SK-N-SH treated with all-trans-retinoic acid at 6 μM for 48 hours (cell line): ENCODE results near the gene XBP1.

ENCODE experiments used
- ATAC-seq: fragments of 200-7000 bp; cut with Tn5 transposase; 3 replicates; pipeline ENCODE4 v1.9.1; 2020; ENCODE audit warnings: mild to moderate bottlenecking, moderate library complexity
- ARNTL ChIP-seq: fragments of 450-650 bp; formaldehyde crosslinking; IDR thresholded peaks from 2 replicates; pipeline ENCODE4 v1.5.0; 2020; ENCODE audit warnings: low read depth, mild to moderate bottlenecking, moderate library complexity, borderline replicate concordance
- BACH2 ChIP-seq: fragments of 250-450 bp; sonication (Bioruptor Pico); IDR thresholded peaks from 2 replicates; pipeline ENCODE4 v1.9.0; 2021; ENCODE audit warnings: mild to moderate bottlenecking, borderline replicate concordance
- CSDC2 ChIP-seq: fragments of 250-450 bp; sonication (Bioruptor Pico); IDR thresholded peaks from 2 replicates; pipeline ENCODE4 v1.5.0; 2020; ENCODE audit warnings: mild to moderate bottlenecking, moderate library complexity
- ESRRG ChIP-seq: fragments of 250-450 bp; sonication (Bioruptor Pico); IDR thresholded peaks from 2 replicates; pipeline ENCODE4 v1.6.1; 2021; ENCODE audit warnings: mild to moderate bottlenecking
- GLIS3 ChIP-seq: fragments of 250-450 bp; sonication (Bioruptor Pico); IDR thresholded peaks from 2 replicates; pipeline ENCODE4 v1.5.0; 2020; ENCODE audit warnings: mild to moderate bottlenecking, moderate library complexity
- ISL1 ChIP-seq: fragments of 250-450 bp; sonication (Bioruptor Pico); IDR thresholded peaks from 2 replicates; pipeline ENCODE4 v2.1.2; 2022; ENCODE audit warnings: mild to moderate bottlenecking, moderate library complexity
- OSR1 ChIP-seq: fragments of 250-450 bp; sonication (Bioruptor Pico); IDR thresholded peaks from 2 replicates; pipeline ENCODE4 v1.8.0; 2022; ENCODE audit warnings: moderate library complexity, mild to moderate bottlenecking, inconsistent platforms
- PPARA ChIP-seq: fragments of 250-450 bp; sonication (Bioruptor Pico); IDR thresholded peaks from 2 replicates; pipeline ENCODE4 v1.5.0; 2020; ENCODE audit warnings: mild to moderate bottlenecking, borderline replicate concordance
- RARB ChIP-seq: fragments of 250-450 bp; sonication (Bioruptor Pico); IDR thresholded peaks from 2 replicates; pipeline ENCODE4 v1.8.0; 2021; ENCODE audit warnings: mild to moderate bottlenecking, moderate library complexity
- TCF4 ChIP-seq: fragments of 250-450 bp; sonication (Bioruptor Pico); IDR thresholded peaks from 2 replicates; pipeline ENCODE4 v1.8.0; 2021; ENCODE audit warnings: mild to moderate bottlenecking, moderate library complexity, borderline replicate concordance
- TOX ChIP-seq: fragments of 250-450 bp; sonication (Bioruptor Pico); IDR thresholded peaks from 2 replicates; pipeline ENCODE4 v1.8.0; 2021; ENCODE audit warnings: mild to moderate bottlenecking, moderate library complexity, borderline replicate concordance
- ZC3H10 ChIP-seq: fragments of 250-450 bp; sonication (Bioruptor Pico); IDR thresholded peaks from 2 replicates; pipeline ENCODE4 v1.5.1; 2021; ENCODE audit warnings: mild to moderate bottlenecking, moderate library complexity
- ZFP3 ChIP-seq: fragments of 250-450 bp; sonication (Bioruptor Pico); IDR thresholded peaks from 2 replicates; pipeline ENCODE4 v1.5.0; 2020; ENCODE audit warnings: mild to moderate bottlenecking, moderate library complexity
- ZNF565 ChIP-seq: fragments of 450-650 bp; formaldehyde crosslinking; conservative IDR thresholded peaks from 2 replicates; pipeline ENCODE4 v1.5.0; 2020; ENCODE audit warnings: low read depth, mild to moderate bottlenecking, moderate library complexity
- ZNF70 ChIP-seq: fragments of 450-650 bp; formaldehyde crosslinking; IDR thresholded peaks from 2 replicates; pipeline ENCODE4 v1.5.0; 2020; ENCODE audit warnings: mild to moderate bottlenecking, moderate library complexity
- ZNF8 ChIP-seq: fragments of 450-650 bp; formaldehyde crosslinking; IDR thresholded peaks from 2 replicates; pipeline ENCODE4 v1.5.0; 2020; ENCODE audit warnings: mild to moderate bottlenecking, moderate library complexity
- TF ChIP-seq, protein P1 (sequence below): fragments of 250-450 bp; sonication (Bioruptor Pico); IDR thresholded peaks from 2 replicates; pipeline ENCODE4 v1.5.0; 2020; ENCODE audit warnings: mild to moderate bottlenecking, moderate library complexity
- TF ChIP-seq, protein P2 (sequence below): fragments of 250-450 bp; sonication (Bioruptor Pico); IDR thresholded peaks from 2 replicates; pipeline ENCODE4 v1.5.1; 2020; ENCODE audit warnings: low read depth, mild to moderate bottlenecking, moderate library complexity
- TF ChIP-seq, protein P3 (sequence below): fragments of 250-450 bp; sonication (Bioruptor Pico); IDR thresholded peaks from 2 replicates; pipeline ENCODE4 v1.8.0; 2021; ENCODE audit warnings: low read depth, mild to moderate bottlenecking, moderate library complexity, borderline replicate concordance
- TF ChIP-seq, protein P4 (sequence below): fragments of 250-450 bp; sonication (Bioruptor Pico); IDR thresholded peaks from 2 replicates; pipeline ENCODE4 v1.5.1; 2021; ENCODE audit warnings: mild to moderate bottlenecking, moderate library complexity
- TF ChIP-seq, protein P5 (sequence below): fragments of 250-450 bp; sonication (Bioruptor Pico); IDR thresholded peaks from 2 replicates; pipeline ENCODE4 v1.8.0; 2020; ENCODE audit warnings: mild to moderate bottlenecking, moderate library complexity, borderline replicate concordance

XBP1 gene

DNA sequence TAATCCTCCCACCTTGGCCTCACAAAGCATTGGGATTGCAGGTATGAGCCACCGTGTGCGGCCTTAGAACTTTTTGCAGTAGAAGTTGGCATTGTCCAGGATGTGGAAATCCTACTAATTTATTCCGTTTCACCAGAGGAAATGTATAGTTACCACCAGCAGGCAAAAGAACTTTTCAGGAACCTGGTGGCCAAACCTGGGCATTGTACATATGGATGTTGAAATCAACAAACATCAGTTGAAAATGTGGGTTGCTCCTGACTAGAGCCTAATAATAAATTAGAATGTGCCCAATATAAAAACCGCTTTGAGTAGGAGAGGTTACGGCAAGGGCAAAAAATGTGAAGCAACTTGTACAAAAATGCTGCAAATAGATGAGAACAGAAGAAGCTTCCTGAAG lies 40.7 kb upstream of the XBP1 start:
- TF ChIP-seq, protein P1, sequence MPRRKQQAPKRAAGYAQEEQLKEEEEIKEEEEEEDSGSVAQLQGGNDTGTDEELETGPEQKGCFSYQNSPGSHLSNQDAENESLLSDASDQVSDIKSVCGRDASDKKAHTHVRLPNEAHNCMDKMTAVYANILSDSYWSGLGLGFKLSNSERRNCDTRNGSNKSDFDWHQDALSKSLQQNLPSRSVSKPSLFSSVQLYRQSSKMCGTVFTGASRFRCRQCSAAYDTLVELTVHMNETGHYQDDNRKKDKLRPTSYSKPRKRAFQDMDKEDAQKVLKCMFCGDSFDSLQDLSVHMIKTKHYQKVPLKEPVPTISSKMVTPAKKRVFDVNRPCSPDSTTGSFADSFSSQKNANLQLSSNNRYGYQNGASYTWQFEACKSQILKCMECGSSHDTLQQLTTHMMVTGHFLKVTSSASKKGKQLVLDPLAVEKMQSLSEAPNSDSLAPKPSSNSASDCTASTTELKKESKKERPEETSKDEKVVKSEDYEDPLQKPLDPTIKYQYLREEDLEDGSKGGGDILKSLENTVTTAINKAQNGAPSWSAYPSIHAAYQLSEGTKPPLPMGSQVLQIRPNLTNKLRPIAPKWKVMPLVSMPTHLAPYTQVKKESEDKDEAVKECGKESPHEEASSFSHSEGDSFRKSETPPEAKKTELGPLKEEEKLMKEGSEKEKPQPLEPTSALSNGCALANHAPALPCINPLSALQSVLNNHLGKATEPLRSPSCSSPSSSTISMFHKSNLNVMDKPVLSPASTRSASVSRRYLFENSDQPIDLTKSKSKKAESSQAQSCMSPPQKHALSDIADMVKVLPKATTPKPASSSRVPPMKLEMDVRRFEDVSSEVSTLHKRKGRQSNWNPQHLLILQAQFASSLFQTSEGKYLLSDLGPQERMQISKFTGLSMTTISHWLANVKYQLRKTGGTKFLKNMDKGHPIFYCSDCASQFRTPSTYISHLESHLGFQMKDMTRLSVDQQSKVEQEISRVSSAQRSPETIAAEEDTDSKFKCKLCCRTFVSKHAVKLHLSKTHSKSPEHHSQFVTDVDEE (CRISPR knock-in tag) = no peak
- no peak for TF ChIP-seq CSDC2
- TF ChIP-seq, protein P2, sequence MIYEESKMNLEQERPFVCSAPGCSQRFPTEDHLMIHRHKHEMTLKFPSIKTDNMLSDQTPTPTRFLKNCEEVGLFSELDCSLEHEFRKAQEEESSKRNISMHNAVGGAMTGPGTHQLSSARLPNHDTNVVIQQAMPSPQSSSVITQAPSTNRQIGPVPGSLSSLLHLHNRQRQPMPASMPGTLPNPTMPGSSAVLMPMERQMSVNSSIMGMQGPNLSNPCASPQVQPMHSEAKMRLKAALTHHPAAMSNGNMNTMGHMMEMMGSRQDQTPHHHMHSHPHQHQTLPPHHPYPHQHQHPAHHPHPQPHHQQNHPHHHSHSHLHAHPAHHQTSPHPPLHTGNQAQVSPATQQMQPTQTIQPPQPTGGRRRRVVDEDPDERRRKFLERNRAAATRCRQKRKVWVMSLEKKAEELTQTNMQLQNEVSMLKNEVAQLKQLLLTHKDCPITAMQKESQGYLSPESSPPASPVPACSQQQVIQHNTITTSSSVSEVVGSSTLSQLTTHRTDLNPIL (CRISPR knock-in tag) = no peak
- TF ChIP-seq, protein P3, sequence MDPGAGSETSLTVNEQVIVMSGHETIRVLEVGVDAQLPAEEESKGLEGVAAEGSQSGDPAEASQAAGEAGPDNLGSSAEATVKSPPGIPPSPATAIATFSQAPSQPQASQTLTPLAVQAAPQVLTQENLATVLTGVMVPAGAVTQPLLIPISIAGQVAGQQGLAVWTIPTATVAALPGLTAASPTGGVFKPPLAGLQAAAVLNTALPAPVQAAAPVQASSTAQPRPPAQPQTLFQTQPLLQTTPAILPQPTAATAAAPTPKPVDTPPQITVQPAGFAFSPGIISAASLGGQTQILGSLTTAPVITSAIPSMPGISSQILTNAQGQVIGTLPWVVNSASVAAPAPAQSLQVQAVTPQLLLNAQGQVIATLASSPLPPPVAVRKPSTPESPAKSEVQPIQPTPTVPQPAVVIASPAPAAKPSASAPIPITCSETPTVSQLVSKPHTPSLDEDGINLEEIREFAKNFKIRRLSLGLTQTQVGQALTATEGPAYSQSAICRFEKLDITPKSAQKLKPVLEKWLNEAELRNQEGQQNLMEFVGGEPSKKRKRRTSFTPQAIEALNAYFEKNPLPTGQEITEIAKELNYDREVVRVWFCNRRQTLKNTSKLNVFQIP (CRISPR knock-in tag) = no peak
- TF ChIP-seq OSR1 (CRISPR knock-in tag) = no peak
- TF ChIP-seq, protein P4, sequence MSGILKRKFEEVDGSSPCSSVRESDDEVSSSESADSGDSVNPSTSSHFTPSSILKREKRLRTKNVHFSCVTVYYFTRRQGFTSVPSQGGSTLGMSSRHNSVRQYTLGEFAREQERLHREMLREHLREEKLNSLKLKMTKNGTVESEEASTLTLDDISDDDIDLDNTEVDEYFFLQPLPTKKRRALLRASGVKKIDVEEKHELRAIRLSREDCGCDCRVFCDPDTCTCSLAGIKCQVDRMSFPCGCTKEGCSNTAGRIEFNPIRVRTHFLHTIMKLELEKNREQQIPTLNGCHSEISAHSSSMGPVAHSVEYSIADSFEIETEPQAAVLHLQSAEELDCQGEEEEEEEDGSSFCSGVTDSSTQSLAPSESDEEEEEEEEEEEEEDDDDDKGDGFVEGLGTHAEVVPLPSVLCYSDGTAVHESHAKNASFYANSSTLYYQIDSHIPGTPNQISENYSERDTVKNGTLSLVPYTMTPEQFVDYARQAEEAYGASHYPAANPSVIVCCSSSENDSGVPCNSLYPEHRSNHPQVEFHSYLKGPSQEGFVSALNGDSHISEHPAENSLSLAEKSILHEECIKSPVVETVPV = no peak
- no peak for TF ChIP-seq TOX
- no peak for TF ChIP-seq RARB (CRISPR knock-in tag)
- no peak for TF ChIP-seq ZC3H10
- TF ChIP-seq ISL1 = no peak
- no peak for TF ChIP-seq ZFP3 (CRISPR knock-in tag)
- TF ChIP-seq GLIS3 = no peak
- TF ChIP-seq BACH2 (CRISPR knock-in tag) = no peak
- TF ChIP-seq, protein P5, sequence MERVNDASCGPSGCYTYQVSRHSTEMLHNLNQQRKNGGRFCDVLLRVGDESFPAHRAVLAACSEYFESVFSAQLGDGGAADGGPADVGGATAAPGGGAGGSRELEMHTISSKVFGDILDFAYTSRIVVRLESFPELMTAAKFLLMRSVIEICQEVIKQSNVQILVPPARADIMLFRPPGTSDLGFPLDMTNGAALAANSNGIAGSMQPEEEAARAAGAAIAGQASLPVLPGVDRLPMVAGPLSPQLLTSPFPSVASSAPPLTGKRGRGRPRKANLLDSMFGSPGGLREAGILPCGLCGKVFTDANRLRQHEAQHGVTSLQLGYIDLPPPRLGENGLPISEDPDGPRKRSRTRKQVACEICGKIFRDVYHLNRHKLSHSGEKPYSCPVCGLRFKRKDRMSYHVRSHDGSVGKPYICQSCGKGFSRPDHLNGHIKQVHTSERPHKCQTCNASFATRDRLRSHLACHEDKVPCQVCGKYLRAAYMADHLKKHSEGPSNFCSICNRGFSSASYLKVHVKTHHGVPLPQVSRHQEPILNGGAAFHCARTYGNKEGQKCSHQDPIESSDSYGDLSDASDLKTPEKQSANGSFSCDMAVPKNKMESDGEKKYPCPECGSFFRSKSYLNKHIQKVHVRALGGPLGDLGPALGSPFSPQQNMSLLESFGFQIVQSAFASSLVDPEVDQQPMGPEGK (CRISPR knock-in tag) = no peak
- TF ChIP-seq PPARA = no peak
- TF ChIP-seq TCF4 (CRISPR knock-in tag) = no peak
- no peak for TF ChIP-seq ESRRG
- no peak for ATAC-seq

DNA sequence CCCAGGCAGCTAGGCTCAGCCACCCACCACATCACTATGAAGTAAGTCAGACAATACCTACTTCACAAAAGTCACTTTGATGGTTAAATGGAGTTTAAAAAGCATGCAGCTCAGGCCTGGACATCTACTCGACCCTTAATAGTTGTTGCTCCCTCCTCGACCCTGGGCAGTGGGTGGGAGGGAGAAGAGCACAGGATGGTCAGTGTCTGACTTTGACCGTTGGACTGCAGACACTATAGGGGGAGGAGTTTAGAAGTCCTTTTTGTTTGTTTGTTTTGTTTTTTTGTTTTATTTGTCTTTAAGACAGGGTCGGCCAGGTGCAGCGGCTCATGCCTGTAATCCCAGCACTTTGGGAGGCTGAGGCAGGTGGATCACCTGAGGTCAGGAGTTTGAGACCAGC lies 38.6 kb upstream of the XBP1 start:
- no peak for ATAC-seq

More for the DNA sequence above, 38.6 kb upstream of the XBP1 start:
- TF ChIP-seq ZNF565 (no peak), ZC3H10 (no peak), CSDC2 (no peak), GLIS3 (no peak), RARB (CRISPR knock-in tag) (no peak), TOX (no peak), ARNTL (CRISPR knock-in tag) (no peak), ZNF70 (CRISPR knock-in tag) (no peak), OSR1 (CRISPR knock-in tag) (no peak), ZNF8 (CRISPR knock-in tag) (no peak), ZFP3 (CRISPR knock-in tag) (no peak)
- TF ChIP-seq, protein P3 (CRISPR knock-in tag) = no peak
- TF ChIP-seq, protein P5 (CRISPR knock-in tag) = no peak
